HS-5 (cell line): Measurements from ENCODE around the gene RNF213.

Experiments
- DNase-seq: peaks from one replicate; pipeline ENCODE4 v3.0.0-alpha.2; 2012; ENCODE audit warnings: low read depth

RNF213 gene

DNA sequence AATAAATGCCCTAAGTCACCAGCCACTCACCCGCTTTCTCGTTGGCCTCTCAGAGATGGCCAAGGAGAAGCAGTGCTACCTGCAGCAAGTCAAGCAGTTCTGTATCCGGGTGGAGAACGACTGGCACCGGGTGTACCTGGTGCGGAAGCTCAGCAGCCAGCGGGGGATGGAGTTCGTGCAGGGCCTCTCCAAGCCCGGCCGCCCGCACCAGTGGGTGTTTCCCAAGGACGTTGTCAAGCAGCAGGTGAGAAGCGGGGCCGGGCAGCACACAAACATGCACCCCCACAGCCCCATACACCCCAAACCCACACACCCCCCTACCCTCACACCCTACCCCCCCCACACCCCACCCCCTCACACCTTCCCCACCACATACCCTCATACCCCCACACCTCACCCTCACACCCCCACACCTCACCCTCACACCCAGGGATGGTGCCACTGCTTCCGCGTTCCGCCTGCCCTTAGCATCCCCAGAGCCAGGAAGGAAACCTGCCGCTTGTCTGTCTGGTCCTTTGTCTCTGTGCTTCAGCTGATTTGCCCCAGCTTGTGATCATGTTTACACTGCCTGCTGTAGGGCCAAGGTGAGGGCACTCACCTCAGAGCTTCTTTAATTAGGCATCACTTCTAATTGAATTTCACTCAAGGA lies 112.4 kb downstream of the RNF213 start:
- no peak for DNase-seq

- DNase-seq = no peak
Measured at GRCh38 chr17:80374039-80374731, 113.5 kb downstream of the RNF213 start.

GRCh38 chr17:80374732-80375585 lies 114.3 kb downstream of the RNF213 start:
- no peak for DNase-seq

GRCh38 chr17:80376531-80376930 lies 115.9 kb downstream of the RNF213 start:
- no peak for DNase-seq

GRCh38 chr17:80377798-80378197 lies 117.1 kb downstream of the RNF213 start:
- DNase-seq = no peak

GRCh38 chr17:80379348-80379747 lies 118.7 kb downstream of the RNF213 start:
- no peak for DNase-seq

DNA sequence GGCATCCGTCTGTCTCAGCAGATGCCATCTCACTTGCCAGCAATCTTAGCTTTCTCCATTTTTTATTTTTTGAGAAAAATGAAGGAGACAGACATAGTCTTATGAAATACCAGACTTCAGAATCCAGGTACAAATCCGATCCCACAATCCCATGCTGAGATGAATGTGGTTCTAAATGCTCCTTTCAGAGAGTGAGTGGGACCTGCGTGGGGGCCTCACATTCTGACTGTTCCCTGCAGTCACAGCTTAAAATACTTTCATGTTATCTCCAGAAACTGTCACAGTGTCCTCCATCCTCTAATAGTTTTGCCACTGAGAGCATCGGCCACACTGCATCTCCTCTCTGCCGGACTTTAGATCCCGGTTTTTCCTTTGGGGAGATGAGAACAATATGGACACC lies 119.4 kb downstream of the RNF213 start:
- DNase-seq = no peak

GRCh38 chr17:80380555-80381002 lies 119.9 kb downstream of the RNF213 start:
- no peak for DNase-seq

- DNase-seq = no peak
Measured at GRCh38 chr17:80381416-80381923, 120.8 kb downstream of the RNF213 start.

DNA sequence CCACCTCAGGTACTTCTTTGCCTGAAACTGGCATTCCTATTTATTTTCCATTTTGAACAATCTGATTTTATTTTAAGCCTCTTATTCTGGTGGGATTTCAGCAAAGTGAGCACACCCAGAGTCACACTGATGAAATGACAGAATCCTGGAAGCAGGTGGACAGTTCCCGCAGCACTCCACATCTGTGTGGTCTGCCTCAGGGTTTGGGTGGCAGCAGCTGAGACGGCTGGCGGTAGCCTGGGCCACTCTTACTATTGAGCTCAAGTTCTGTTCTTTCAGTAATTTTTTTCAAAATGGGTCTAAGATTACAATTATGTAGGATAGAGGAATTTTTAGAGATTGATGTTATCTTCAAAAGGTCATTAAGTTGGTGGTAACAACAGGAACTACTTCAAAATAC lies 121.8 kb downstream of the RNF213 start:
- no peak for DNase-seq

- DNase-seq = no peak
Measured at GRCh38 chr17:80382956-80383355, 122.3 kb downstream of the RNF213 start.

- no peak for DNase-seq
Measured at GRCh38 chr17:80384078-80384960, 123.7 kb downstream of the RNF213 start.

DNA sequence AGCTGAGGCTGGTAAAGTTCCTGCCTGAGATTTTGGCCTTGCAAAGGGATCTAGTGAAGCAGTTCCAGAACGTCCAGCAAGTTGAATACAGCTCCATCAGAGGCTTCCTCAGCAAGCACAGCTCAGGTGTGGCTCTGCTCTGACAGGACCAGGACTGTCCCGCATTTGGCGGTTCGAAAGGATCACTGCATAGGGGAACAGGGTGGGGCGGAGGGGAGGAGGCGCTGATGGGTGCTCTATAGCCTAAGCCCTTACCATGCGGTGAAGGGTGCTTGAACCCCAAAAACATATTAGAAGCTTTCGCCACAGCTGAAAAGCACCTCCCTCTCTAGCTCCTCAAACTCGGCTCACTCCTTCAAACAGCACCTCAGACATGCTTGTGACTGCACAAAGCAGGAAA lies 124.4 kb downstream of the RNF213 start:
- no peak for DNase-seq

- no peak for DNase-seq
Measured at GRCh38 chr17:80386341-80386740, 125.7 kb downstream of the RNF213 start.

DNA sequence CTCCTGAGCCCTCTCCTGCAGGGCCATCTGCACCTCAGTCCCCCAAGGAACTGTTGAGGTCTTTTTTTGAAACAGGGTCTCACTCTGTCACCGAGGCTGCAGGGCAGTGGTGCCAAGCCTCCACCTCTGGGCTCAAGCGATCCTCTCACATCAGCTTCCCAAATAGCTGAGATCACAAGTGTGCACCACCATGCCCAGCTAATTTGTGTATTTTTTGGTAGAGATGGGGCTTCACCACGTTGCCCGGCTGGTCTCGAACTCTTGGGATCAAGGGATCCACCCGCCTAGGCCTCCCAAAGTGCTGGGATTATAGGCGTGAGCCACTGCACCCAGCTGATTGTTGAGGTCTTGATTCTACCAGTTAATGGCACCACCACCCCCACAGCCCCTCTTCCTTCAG lies 126.4 kb downstream of the RNF213 start:
- no peak for DNase-seq

DNA sequence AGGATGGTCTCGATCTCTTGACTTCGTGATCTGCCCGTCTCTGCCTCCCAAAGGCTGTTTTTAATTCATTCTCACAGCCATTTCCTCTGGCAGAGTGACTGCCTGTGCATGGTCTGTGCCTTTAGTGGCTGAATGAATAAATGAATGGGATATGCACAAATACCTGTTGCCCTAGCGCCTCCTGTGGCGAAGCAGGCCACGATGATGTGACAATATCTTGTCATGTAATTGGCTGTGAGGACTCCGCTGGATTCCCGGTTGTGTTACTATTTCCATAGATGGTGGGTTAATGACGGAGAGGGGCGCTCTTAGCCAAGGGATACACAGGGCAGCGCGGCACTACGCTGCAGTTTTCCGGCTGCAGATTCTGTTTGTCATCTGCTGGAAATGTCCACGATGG lies 127.5 kb downstream of the RNF213 start:
- DNase-seq = no peak

GRCh38 chr17:80388601-80389000 lies 127.9 kb downstream of the RNF213 start:
- DNase-seq = no peak

GRCh38 chr17:80389011-80389995 lies 128.7 kb downstream of the RNF213 start:
- DNase-seq = no peak

- DNase-seq = no peak
Measured at GRCh38 chr17:80393241-80393890, 132.7 kb downstream of the RNF213 start.

DNA sequence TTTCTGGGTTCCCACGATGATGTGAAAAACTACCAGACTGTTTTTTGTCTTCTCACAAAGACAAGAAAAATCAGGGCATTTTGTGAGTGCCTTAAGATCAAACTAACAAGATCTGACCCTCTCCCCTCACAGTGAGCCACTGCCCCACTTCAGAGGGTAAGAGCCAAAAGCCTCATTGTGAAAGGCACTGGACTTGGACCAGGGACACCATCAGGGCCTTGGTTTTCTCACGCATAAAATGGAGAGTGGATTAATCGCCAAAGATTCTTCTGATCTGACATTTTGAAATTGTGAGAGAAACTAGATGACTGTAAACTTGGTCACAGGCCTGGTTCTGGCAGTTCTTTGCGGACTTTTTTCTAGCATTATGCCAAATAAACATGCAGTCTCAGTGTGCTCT lies 133.3 kb downstream of the RNF213 start:
- DNase-seq = no peak
